Liver (tissue), 3 donors: ENCODE results near the gene BEND7.

Experiments
- ATF3 ChIP-seq: IDR thresholded peaks from 2 replicates; pipeline ENCODE4 v1.6.1; 2016; ENCODE audit warnings: antibody characterized with exemption
- CTCF ChIP-seq: fragments of 150-350 bp; IDR thresholded peaks from 2 replicates; pipeline ENCODE4 v1.5.1; 2017; ENCODE audit warnings: improper control_type of control experiment, low read depth, low read length; ENCODE audit not compliant: missing input control
- EGR1 ChIP-seq, 2 donors: IDR thresholded peaks; 2 replicates each; pipeline ENCODE4 v1.6.1; 2016 to 2018; ENCODE audit warnings: antibody characterized with exemption in 2 of 2, low read depth in 2 of 2
- FOXA1 ChIP-seq: IDR thresholded peaks from 2 replicates; pipeline ENCODE4 v1.6.1; 2016; ENCODE audit warnings: antibody characterized with exemption
- JUND ChIP-seq, 2 donors: IDR thresholded peaks; 2 replicates each; pipeline ENCODE4 v1.6.1; 2016; ENCODE audit warnings: antibody characterized with exemption in 2 of 2
- MAX ChIP-seq: IDR thresholded peaks from 2 replicates; pipeline ENCODE4 v1.6.1; 2016; ENCODE audit warnings: antibody characterized with exemption
- RAD21 ChIP-seq, 2 donors: IDR thresholded peaks; 2 replicates each; pipeline ENCODE4 v1.6.1; 2016; ENCODE audit warnings: antibody characterized with exemption in 2 of 2, mild to moderate bottlenecking in 2 of 2
- RXRA ChIP-seq, 2 donors: IDR thresholded peaks; 2 replicates each; pipeline ENCODE4 v1.6.1; 2017 to 2018; ENCODE audit warnings: antibody characterized with exemption in 2 of 2, mild to moderate bottlenecking in 1 of 2
- SP1 ChIP-seq: IDR thresholded peaks from 2 replicates; pipeline ENCODE4 v1.6.1; 2018; ENCODE audit warnings: antibody characterized with exemption, mild to moderate bottlenecking
- TAF1 ChIP-seq: conservative IDR thresholded peaks from 2 replicates; pipeline ENCODE4 v1.6.1; 2016; ENCODE audit warnings: antibody characterized with exemption, mild to moderate bottlenecking
- YY1 ChIP-seq: IDR thresholded peaks from 2 replicates; pipeline ENCODE4 v1.6.1; 2016; ENCODE audit warnings: antibody characterized with exemption, mild to moderate bottlenecking
- TF ChIP-seq, protein P1 (sequence below): IDR thresholded peaks from 2 replicates; pipeline ENCODE4 v1.6.1; 2016; ENCODE audit warnings: antibody characterized with exemption, mild to moderate bottlenecking
- donor health status: healthy.
- donor health status: healthy.

GRCh38 chr10:13573960-13574359 is 45.1 kb upstream of the BEND7 start:
- TF ChIP-seq SP1 (no peak), CTCF (no peak), MAX (no peak), JUND (IDR thresholded peaks at IDR 0.05) (no peak), RAD21 (IDR thresholded peaks at IDR 0.05) (no peak), TAF1 (no peak), YY1 (no peak), RXRA (IDR thresholded peaks at IDR 0.05) (no peak), ATF3 (no peak), EGR1 (IDR thresholded peaks at IDR 0.05; ENCODE audit: low read depth in 2 of 2) (no peak), FOXA1 (no peak)
- TF ChIP-seq, protein P1, sequence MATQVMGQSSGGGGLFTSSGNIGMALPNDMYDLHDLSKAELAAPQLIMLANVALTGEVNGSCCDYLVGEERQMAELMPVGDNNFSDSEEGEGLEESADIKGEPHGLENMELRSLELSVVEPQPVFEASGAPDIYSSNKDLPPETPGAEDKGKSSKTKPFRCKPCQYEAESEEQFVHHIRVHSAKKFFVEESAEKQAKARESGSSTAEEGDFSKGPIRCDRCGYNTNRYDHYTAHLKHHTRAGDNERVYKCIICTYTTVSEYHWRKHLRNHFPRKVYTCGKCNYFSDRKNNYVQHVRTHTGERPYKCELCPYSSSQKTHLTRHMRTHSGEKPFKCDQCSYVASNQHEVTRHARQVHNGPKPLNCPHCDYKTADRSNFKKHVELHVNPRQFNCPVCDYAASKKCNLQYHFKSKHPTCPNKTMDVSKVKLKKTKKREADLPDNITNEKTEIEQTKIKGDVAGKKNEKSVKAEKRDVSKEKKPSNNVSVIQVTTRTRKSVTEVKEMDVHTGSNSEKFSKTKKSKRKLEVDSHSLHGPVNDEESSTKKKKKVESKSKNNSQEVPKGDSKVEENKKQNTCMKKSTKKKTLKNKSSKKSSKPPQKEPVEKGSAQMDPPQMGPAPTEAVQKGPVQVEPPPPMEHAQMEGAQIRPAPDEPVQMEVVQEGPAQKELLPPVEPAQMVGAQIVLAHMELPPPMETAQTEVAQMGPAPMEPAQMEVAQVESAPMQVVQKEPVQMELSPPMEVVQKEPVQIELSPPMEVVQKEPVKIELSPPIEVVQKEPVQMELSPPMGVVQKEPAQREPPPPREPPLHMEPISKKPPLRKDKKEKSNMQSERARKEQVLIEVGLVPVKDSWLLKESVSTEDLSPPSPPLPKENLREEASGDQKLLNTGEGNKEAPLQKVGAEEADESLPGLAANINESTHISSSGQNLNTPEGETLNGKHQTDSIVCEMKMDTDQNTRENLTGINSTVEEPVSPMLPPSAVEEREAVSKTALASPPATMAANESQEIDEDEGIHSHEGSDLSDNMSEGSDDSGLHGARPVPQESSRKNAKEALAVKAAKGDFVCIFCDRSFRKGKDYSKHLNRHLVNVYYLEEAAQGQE: no peak
